HG03439 (cell line): ENCODE results near the gene PIK3CD.

Experiments
- ATAC-seq: cut with Tn5 transposase; IDR thresholded peaks from one replicate; pipeline ENCODE4 v1.9.1; 2021; ENCODE audit warnings: mild to moderate bottlenecking, moderate library complexity; ENCODE audit not compliant: unreplicated experiment

The PIK3CD gene

GRCh38 chr1:9716404-9717192 lies 65.1 kb downstream of the PIK3CD start:
- ATAC-seq, result no peak

DNA sequence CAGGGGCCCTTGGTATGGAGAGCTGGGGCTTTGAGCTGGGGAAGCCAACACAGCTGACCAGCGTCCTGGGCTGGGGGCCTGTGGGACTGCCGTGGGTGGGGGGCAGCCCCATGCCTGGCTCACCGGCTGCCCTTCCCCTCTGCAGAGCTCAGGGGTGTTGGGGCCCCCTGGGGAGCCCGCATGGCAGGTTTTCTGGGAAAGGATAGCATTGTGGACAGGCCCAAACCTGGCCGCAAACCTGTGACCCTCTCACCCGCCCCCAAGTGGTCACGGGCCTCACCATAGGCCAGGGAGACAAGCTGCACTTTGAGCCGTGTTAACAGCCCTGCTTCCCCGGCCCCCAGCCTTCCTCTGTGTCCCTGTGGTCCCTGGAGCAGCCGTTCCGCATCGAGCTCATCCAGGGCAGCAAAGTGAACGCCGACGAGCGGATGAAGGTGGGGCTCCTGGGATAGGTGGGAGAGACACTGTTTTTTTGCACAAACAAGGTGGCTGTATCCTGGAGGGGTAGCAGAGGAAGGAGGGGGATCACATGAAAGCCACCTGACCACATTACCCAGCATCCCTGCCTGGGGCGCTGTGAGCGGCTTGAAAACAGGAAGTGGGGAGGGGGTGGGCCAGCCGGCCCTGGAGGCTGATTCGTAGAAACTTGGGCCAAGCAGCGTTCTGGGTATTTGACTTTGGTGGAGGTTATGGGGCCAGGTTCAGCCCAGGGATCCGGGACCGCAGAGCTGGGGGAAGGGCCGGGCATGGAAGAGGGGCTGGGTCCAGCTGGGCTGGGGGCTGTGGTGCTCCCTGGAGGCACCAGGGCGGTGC lies 65.9 kb downstream of the PIK3CD start:
- no peak for ATAC-seq

GRCh38 chr1:9718006-9718680 lies 66.6 kb downstream of the PIK3CD start:
- ATAC-seq, result no peak

DNA sequence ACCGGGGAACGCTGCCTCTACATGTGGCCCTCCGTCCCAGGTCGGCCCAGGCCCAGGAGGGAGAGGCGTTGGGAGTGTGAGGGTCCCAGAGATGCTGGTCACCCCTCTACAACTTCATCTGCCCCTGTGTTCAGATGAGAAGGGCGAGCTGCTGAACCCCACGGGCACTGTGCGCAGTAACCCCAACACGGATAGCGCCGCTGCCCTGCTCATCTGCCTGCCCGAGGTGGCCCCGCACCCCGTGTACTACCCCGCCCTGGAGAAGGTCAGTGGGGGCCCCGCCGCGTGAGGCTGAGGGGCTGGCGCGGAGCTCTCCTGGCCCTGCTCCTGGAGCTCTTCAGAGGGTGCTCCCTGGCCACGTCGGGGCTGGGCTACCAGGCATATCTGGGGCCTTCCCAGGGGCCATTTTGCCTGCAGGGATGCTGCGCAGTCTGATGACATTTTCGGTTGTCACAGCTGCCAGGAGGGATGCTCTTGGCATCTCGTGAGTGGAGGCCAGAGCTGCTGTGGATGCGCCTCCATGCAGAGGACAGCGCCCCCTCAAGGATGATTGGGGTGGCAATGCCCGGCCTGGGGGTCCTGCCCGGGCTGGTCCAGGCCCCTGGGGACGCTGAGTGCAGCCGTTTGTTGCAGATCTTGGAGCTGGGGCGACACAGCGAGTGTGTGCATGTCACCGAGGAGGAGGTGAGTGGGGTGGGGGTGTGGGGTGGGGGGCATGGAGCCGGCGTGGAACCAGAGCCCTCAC lies 68.6 kb downstream of the PIK3CD start:
- no peak for ATAC-seq

DNA sequence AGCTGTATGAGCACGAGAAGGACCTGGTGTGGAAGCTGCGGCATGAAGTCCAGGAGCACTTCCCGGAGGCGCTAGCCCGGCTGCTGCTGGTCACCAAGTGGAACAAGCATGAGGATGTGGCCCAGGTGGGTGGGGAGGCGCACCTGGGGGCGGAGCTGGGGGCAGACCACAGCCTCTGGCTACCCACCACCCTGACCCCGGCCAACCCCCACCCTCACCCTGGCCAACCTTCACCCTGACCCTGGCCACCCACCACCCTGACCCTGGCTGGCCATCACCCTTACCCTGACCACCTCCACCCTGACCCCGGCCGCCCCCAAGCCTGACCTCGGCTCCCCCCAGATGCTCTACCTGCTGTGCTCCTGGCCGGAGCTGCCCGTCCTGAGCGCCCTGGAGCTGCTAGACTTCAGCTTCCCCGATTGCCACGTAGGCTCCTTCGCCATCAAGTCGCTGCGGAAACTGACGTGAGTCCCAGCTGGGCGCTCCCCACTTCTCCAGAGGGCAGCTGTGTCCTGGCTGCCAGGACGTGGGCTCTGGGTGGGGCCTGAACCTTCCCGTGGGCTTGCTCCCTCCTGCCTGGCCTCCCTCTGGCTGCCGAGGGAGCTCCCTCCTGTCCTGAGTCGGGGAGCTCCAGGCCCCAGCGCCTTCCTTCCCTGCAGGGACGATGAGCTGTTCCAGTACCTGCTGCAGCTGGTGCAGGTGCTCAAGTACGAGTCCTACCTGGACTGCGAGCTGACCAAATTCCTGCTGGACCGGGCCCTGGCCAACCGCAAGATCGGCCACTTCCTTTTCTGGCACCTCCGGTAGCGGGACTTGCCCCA lies 69.5 kb downstream of the PIK3CD start:
- no peak for ATAC-seq

- ATAC-seq, result no peak
Observed at GRCh38 chr1:9721606-9722377, 70.3 kb downstream of the PIK3CD start.

DNA sequence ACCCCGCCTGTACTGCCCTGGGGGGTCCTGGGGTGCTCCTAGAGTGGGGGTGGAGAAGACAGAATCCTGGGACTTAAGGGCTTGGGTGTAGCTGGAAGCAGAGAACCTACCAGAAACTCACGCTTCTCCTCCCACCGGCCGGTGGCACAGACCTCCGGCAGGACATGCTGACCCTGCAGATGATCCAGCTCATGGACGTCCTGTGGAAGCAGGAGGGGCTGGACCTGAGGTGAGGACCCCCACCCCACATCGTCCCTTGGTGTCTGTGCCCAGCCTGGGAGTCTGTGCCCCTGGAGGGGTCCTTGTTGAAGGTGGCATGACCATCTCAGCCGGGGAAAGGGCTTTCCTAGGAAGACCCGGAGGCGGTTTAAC lies 70.8 kb downstream of the PIK3CD start:
- no peak for ATAC-seq

- no peak for ATAC-seq
Observed at GRCh38 chr1:9723068-9723805, 71.7 kb downstream of the PIK3CD start.

DNA sequence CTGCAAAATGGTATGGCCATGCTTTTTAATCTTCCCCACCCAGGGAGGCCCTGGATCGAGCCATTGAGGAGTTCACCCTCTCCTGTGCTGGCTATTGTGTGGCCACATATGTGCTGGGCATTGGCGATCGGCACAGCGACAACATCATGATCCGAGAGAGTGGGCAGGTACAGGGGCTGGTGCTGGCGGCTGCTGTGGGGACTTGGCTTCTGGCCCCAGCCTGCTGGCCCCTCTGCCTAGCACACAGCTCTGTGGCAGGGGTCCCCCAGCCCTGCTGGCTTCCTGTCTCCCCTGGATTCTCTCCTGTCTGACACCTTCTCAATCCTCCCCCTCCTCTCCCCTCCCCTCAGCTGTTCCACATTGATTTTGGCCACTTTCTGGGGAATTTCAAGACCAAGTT lies 72.4 kb downstream of the PIK3CD start:
- no peak for ATAC-seq

DNA sequence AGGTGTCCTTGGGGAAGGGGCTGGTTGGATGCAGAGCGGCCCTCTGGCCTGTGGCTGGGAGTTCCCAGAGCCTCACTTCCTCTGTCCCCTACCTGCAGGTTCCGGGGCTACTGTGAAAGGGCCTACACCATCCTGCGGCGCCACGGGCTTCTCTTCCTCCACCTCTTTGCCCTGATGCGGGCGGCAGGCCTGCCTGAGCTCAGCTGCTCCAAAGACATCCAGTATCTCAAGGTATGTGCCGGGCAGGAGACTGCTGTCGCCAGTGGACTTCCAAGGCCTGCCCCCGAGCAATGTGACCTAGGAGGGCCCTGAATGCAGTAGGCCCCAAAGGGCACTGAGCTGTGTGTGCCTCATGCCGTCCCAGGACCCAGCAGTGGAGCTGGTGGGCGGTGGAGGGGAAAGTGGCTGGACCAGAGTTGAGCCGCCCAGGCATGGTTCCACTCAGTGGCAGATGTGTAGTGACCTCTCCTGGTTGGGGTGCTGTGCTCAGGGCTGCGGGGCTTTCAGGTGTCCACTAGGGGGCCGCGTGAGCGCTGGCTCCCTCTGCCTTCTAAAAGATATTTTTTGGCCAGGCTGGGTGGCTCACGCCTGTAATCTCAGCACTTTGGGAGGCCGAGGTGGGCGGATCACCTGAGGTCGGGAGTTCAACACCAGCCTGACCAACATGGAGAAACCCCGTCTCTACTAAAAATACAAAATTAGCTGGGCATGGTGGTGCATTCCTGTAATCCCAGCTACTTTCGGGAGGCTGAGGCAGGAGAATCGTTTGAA lies 73.4 kb downstream of the PIK3CD start:
- ATAC-seq, result no peak

DNA sequence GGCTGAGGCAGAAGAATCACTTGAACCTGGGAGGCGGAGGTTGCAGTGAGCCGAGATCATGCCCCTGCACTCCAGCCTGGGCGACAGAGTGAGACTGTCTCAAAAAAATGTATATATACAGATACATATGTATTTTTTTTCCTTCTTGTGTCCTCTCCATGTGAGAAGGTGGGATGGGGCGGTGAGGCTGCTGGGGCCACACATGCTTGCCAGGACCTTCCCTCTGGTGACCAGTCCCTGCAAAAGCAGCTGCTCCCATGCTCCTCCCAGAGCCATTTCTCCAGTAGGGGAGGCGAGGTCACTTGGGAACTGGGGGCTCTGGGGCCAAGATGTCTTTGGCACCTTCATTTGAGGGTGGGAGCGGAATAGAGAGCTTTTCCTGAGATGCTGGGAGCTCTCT lies 74.9 kb downstream of the PIK3CD start:
- ATAC-seq, result no peak

DNA sequence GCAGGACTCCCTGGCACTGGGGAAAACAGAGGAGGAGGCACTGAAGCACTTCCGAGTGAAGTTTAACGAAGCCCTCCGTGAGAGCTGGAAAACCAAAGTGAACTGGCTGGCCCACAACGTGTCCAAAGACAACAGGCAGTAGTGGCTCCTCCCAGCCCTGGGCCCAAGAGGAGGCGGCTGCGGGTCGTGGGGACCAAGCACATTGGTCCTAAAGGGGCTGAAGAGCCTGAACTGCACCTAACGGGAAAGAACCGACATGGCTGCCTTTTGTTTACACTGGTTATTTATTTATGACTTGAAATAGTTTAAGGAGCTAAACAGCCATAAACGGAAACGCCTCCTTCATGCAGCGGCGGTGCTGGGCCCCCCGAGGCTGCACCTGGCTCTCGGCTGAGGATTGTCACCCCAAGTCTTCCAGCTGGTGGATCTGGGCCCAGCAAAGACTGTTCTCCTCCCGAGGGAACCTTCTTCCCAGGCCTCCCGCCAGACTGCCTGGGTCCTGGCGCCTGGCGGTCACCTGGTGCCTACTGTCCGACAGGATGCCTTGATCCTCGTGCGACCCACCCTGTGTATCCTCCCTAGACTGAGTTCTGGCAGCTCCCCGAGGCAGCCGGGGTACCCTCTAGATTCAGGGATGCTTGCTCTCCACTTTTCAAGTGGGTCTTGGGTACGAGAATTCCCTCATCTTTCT lies 75.5 kb downstream of the PIK3CD start:
- no peak for ATAC-seq

GRCh38 chr1:9728451-9729295 lies 77.1 kb downstream of the PIK3CD start:
- ATAC-seq, result no peak

GRCh38 chr1:9729523-9729922 lies 78.0 kb downstream of the PIK3CD start:
- no peak for ATAC-seq

DNA sequence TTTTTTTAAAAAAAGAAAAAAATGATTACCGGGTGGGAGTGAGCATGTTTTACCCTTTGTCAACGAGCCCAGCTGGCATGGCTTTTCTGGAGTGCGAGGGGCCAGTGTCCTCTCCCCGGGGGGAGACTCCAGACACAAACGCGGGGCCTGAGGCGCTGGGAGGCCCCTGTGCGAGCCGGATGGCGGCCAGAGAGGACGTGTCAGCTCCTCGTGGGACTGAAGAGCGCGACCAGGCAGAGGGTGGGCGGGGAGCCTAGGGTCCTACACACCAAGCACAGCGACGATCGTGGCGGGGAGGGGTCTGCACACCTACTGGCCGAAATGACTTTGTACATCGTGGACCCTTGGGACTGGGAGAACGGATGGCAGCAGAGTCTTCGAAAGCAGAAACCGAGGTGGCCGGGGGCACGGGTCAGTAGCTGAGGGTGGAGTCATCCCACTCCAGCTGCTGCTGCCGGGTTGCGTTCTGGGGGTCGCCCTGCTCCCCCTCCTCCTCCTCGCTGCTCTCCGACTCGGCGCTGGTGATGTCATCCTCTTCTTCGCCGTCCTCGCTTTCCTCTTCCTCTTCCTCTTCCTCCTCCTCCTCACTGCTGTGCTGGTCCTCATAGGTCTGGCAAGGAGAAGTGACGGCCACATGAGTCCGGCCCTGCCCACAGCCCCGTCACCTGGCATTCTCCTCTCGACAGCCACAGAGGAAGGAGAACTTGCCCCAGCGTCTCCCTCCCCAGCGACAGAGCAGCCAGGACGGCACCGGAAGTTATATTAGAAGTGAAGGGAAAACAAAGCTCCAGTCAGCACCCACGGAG lies 78.8 kb downstream of the PIK3CD start:
- ATAC-seq, result no peak

- no peak for ATAC-seq
Observed at GRCh38 chr1:9731051-9731537, 79.6 kb downstream of the PIK3CD start.
